ENCODE data around the gene PCDH15. TPM values are rescaled to one million over a fixed set of nuclear protein-coding genes. Genes with fewer than 3 reads are reported as not detected.

PCDH15 gene
- total and polyA plus RNA-seq, 4 donors, result 0.03 to 16.9 (median 0.88) TPM

GRCh38 chr10:54470324-54470631 lies 330.8 kb downstream of the PCDH15 start:
- H3K36me3 ChIP-seq (ENCODE audit: control insufficient read depth in 4 of 4, insufficient read depth in 4 of 4, low read length in 4 of 4), result no peaks in the 10 kb centered on the region
- no peaks in the 10 kb centered on the region for H3K9me3 ChIP-seq (ENCODE audit: control insufficient read depth in 4 of 4, insufficient read depth in 3 of 4, low read length in 3 of 4)
- H3K4me3 ChIP-seq, result no peak overlapping the region
- DNase-seq (no peak), ATAC-seq (ENCODE audit: insufficient read depth, low FRiP score) (no peak)
- no peak for TF ChIP-seq CTCF (IDR thresholded peaks at IDR 0.05; ENCODE audit: control extremely low read depth, extremely low read depth)
- no peaks in the 10 kb centered on the region for H3K27me3 ChIP-seq (ENCODE audit: control insufficient read depth in 3 of 3, insufficient read depth in 3 of 3, low read length in 2 of 3)
- 70 to 88% methylated on average over 1 of the region's 1 CpG for WGBS, 2 donors
- H3K27ac ChIP-seq (ENCODE audit: low read depth in 1 of 2, low read length in 1 of 2), result no peak overlapping the region
- H3K4me1 ChIP-seq (ENCODE audit: control insufficient read depth in 5 of 5, insufficient read depth in 5 of 5, low read length in 5 of 5), result peaks cover 0 to 2% (median 0%) of the 10 kb centered on the region in 5 donors
- H3K9ac ChIP-seq (ENCODE audit: insufficient read depth in 1 of 2, low read length in 2 of 2), result no peak overlapping the region

GRCh38 chr10:54469587-54470323 lies 331.3 kb downstream of the PCDH15 start:
- H3K4me3 ChIP-seq, result no peak overlapping the region
- no peaks in the 10 kb centered on the region for H3K27me3 ChIP-seq (ENCODE audit: control insufficient read depth in 3 of 3, insufficient read depth in 3 of 3, low read length in 2 of 3)
- no peak overlapping the region for H3K27ac ChIP-seq (ENCODE audit: low read depth in 1 of 2, low read length in 1 of 2)
- DNase-seq (no peak), ATAC-seq (ENCODE audit: insufficient read depth, low FRiP score) (no peak)
- TF ChIP-seq CTCF (IDR thresholded peaks at IDR 0.05; ENCODE audit: control extremely low read depth, extremely low read depth), result no peak
- 74 to 83% methylated on average over 8 of the region's 8 CpGs for WGBS, 2 donors
- no peaks in the 10 kb centered on the region for H3K9me3 ChIP-seq (ENCODE audit: control insufficient read depth in 4 of 4, insufficient read depth in 3 of 4, low read length in 3 of 4)
- H3K4me1 ChIP-seq (ENCODE audit: control insufficient read depth in 5 of 5, insufficient read depth in 5 of 5, low read length in 5 of 5), result peaks cover 0 to 2% (median 0%) of the 10 kb centered on the region in 5 donors
- no peak overlapping the region for H3K9ac ChIP-seq (ENCODE audit: insufficient read depth in 1 of 2, low read length in 2 of 2)
- H3K36me3 ChIP-seq (ENCODE audit: control insufficient read depth in 4 of 4, insufficient read depth in 4 of 4, low read length in 4 of 4), result no peaks in the 10 kb centered on the region

GRCh38 chr10:54454271-54454670 lies 346.8 kb downstream of the PCDH15 start:
- H3K27me3 ChIP-seq (ENCODE audit: control insufficient read depth in 3 of 3, insufficient read depth in 3 of 3, low read length in 2 of 3), result no peaks in the 10 kb centered on the region
- DNase-seq, result no peak
- no peaks in the 10 kb centered on the region for H3K36me3 ChIP-seq (ENCODE audit: control insufficient read depth in 4 of 4, insufficient read depth in 4 of 4, low read length in 4 of 4)
- no peak overlapping the region for H3K4me3 ChIP-seq
- H3K9ac ChIP-seq (ENCODE audit: insufficient read depth in 1 of 2, low read length in 2 of 2), result no peak overlapping the region
- peaks cover 0 to 5% (median 0%) of the 10 kb centered on the region in 4 donors for H3K9me3 ChIP-seq (ENCODE audit: control insufficient read depth in 4 of 4, insufficient read depth in 3 of 4, low read length in 3 of 4)
- 84 to 89% methylated on average over 1 of the region's 1 CpG for WGBS, 2 donors
- ATAC-seq (ENCODE audit: insufficient read depth, low FRiP score), result no peak
- no peak for TF ChIP-seq CTCF (IDR thresholded peaks at IDR 0.05; ENCODE audit: control extremely low read depth, extremely low read depth)
- no peaks in the 10 kb centered on the region for H3K4me1 ChIP-seq (ENCODE audit: control insufficient read depth in 5 of 5, insufficient read depth in 5 of 5, low read length in 5 of 5)
- H3K27ac ChIP-seq (ENCODE audit: low read depth in 1 of 2, low read length in 1 of 2), result no peak overlapping the region

GRCh38 chr10:54449056-54449455 lies 352.0 kb downstream of the PCDH15 start:
- DNase-seq, result no peak
- 84 to 93% methylated on average over 1 of the region's 1 CpG for WGBS, 2 donors

More at GRCh38 chr10:54449056-54449455, 352.0 kb downstream of the PCDH15 start:
- no peaks in the 10 kb centered on the region for H3K36me3 ChIP-seq (ENCODE audit: control insufficient read depth in 4 of 4, insufficient read depth in 4 of 4, low read length in 4 of 4)
- no peaks in the 10 kb centered on the region for H3K9me3 ChIP-seq (ENCODE audit: control insufficient read depth in 4 of 4, insufficient read depth in 3 of 4, low read length in 3 of 4)
- no peak overlapping the region for H3K27ac ChIP-seq (ENCODE audit: low read depth in 1 of 2, low read length in 1 of 2)
- TF ChIP-seq CTCF (IDR thresholded peaks at IDR 0.05; ENCODE audit: control extremely low read depth, extremely low read depth), result no peak
- no peak overlapping the region for H3K4me3 ChIP-seq
- no peak for ATAC-seq (ENCODE audit: insufficient read depth, low FRiP score)
- no peak overlapping the region for H3K9ac ChIP-seq (ENCODE audit: insufficient read depth in 1 of 2, low read length in 2 of 2)
- H3K4me1 ChIP-seq (ENCODE audit: control insufficient read depth in 5 of 5, insufficient read depth in 5 of 5, low read length in 5 of 5), result no peaks in the 10 kb centered on the region
- no peaks in the 10 kb centered on the region for H3K27me3 ChIP-seq (ENCODE audit: control insufficient read depth in 3 of 3, insufficient read depth in 3 of 3, low read length in 2 of 3)

Measured in lung (tissue), 12 donors.